KMS-11 (cell line): ENCODE results near the gene DKK1.

ENCODE experiments used
- H2AFZ ChIP-seq: fragments of 200-600 bp; sonication (generic); 2 replicates; pipeline ENCODE4 v1.6.1; 2016; ENCODE audit warnings: antibody characterized with exemption, mixed run types, low read depth
- H3K27ac ChIP-seq: fragments of 200-600 bp; sonication (generic); 2 replicates; pipeline ENCODE4 v1.6.1; 2016; ENCODE audit warnings: mild to moderate bottlenecking, mixed run types
- H3K27me3 ChIP-seq: fragments of 200-600 bp; sonication (generic); 2 replicates; pipeline ENCODE4 v1.6.1; 2017; ENCODE audit warnings: mild to moderate bottlenecking, low read depth, mixed run types, moderate library complexity; ENCODE audit not compliant: insufficient read depth
- H3K36me3 ChIP-seq: fragments of 200-600 bp; sonication (generic); 2 replicates; pipeline ENCODE4 v1.6.1; 2017; ENCODE audit warnings: mild to moderate bottlenecking, mixed run types; ENCODE audit not compliant: insufficient read depth
- H3K4me1 ChIP-seq: fragments of 200-600 bp; sonication (generic); 2 replicates; pipeline ENCODE4 v1.6.1; 2016; ENCODE audit warnings: mild to moderate bottlenecking, low read depth, mixed run types; ENCODE audit not compliant: poor library complexity, severe bottlenecking
- H3K4me2 ChIP-seq: fragments of 200-600 bp; sonication (generic); 2 replicates; pipeline ENCODE4 v1.7.0; 2016; ENCODE audit warnings: mild to moderate bottlenecking, mixed run types
- H3K4me3 ChIP-seq: fragments of 200-600 bp; sonication (generic); IDR thresholded peaks from 2 replicates; pipeline ENCODE4 v1.6.1; 2017; ENCODE audit warnings: low read depth, low read length, mixed read lengths; ENCODE audit not compliant: insufficient read depth
- H3K79me2 ChIP-seq: fragments of 200-600 bp; sonication (generic); 2 replicates; pipeline ENCODE4 v1.6.1; 2016; ENCODE audit warnings: low read depth, mixed run types; ENCODE audit not compliant: insufficient read depth
- H3K9ac ChIP-seq: fragments of 200-600 bp; sonication (generic); 2 replicates; pipeline ENCODE4 v1.6.1; 2016; ENCODE audit warnings: mild to moderate bottlenecking, mixed run types
- H4K20me1 ChIP-seq: fragments of 200-600 bp; sonication (generic); 2 replicates; pipeline ENCODE4 v1.6.1; 2016; ENCODE audit warnings: mild to moderate bottlenecking, mixed run types; ENCODE audit not compliant: insufficient read depth
- TF ChIP-seq, protein P1 (sequence below): fragments of 200-600 bp; sonication (generic); conservative IDR thresholded peaks from 2 replicates; pipeline ENCODE4 v1.6.1; 2017; ENCODE audit warnings: low read depth, mild to moderate bottlenecking, antibody characterized with exemption, low read length, moderate library complexity, mixed read lengths

The DKK1 gene

GRCh38 chr10:52326382-52326781 lies 12.3 kb downstream of the DKK1 start:
- TF ChIP-seq, protein P1, sequence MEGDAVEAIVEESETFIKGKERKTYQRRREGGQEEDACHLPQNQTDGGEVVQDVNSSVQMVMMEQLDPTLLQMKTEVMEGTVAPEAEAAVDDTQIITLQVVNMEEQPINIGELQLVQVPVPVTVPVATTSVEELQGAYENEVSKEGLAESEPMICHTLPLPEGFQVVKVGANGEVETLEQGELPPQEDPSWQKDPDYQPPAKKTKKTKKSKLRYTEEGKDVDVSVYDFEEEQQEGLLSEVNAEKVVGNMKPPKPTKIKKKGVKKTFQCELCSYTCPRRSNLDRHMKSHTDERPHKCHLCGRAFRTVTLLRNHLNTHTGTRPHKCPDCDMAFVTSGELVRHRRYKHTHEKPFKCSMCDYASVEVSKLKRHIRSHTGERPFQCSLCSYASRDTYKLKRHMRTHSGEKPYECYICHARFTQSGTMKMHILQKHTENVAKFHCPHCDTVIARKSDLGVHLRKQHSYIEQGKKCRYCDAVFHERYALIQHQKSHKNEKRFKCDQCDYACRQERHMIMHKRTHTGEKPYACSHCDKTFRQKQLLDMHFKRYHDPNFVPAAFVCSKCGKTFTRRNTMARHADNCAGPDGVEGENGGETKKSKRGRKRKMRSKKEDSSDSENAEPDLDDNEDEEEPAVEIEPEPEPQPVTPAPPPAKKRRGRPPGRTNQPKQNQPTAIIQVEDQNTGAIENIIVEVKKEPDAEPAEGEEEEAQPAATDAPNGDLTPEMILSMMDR: no peak
- Histone ChIP-seq H3K4me3 (no peak overlapping the region), H3K36me3 (no peaks in the 10 kb centered on the region), H3K4me2 (no peak overlapping the region), H4K20me1 (no peaks in the 10 kb centered on the region), H2AFZ (no peak overlapping the region), H3K9ac (no peak overlapping the region), H3K79me2 (no peaks in the 10 kb centered on the region), H3K27ac (no peak overlapping the region), H3K4me1 (no peaks in the 10 kb centered on the region), H3K27me3 (no peaks in the 10 kb centered on the region)

- Histone ChIP-seq H3K79me2 (no peaks in the 10 kb centered on the region), H4K20me1 (no peaks in the 10 kb centered on the region), H3K4me1 (no peaks in the 10 kb centered on the region), H3K9ac (no peak overlapping the region), H3K36me3 (no peaks in the 10 kb centered on the region), H2AFZ (no peak overlapping the region), H3K27ac (no peak overlapping the region), H3K4me3 (no peak overlapping the region), H3K4me2 (no peak overlapping the region), H3K27me3 (no peaks in the 10 kb centered on the region)
- TF ChIP-seq, protein P1: no peak
Observed at GRCh38 chr10:52331638-52332364, 17.7 kb downstream of the DKK1 start.

- Histone ChIP-seq H3K36me3 (no peaks in the 10 kb centered on the region), H3K4me1 (no peaks in the 10 kb centered on the region), H3K27ac (no peak overlapping the region), H3K27me3 (no peaks in the 10 kb centered on the region), H2AFZ (no peak overlapping the region), H3K4me2 (no peak overlapping the region), H3K4me3 (no peak overlapping the region), H4K20me1 (no peaks in the 10 kb centered on the region), H3K9ac (no peak overlapping the region), H3K79me2 (no peaks in the 10 kb centered on the region)
- TF ChIP-seq, protein P1: no peak
Observed at GRCh38 chr10:52332815-52333214, 18.7 kb downstream of the DKK1 start.

DNA sequence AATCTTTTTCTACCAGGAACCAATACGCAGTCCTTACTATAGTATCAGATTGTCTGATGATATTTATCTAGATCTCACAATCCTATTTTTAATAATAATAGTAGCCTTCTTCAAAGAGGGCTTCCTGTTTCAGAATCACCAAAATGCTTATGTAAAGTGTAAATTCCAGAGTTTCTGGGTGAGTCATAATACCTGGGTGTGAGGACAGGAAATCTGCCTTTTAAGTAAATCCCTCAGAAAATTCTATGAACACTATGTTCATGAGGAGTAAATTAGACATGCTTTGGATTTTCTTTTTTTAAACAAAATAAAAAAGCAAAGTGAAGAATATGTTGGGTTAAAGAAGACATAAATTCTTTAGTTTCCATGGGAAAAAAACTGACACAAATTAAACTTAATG lies 20.5 kb downstream of the DKK1 start:
- TF ChIP-seq, protein P1: no peak
- H2AFZ ChIP-seq: no peak overlapping the region
- H3K4me2 ChIP-seq: no peak overlapping the region
- no peaks in the 10 kb centered on the region for H3K4me1 ChIP-seq
- H3K27me3 ChIP-seq: no peaks in the 10 kb centered on the region
- H3K36me3 ChIP-seq: no peaks in the 10 kb centered on the region
- H3K9ac ChIP-seq: no peak overlapping the region
- no peaks in the 10 kb centered on the region for H4K20me1 ChIP-seq
- H3K27ac ChIP-seq: no peak overlapping the region
- H3K79me2 ChIP-seq: no peaks in the 10 kb centered on the region
- H3K4me3 ChIP-seq: no peak overlapping the region
